Upper lobe of left lung (tissue), 4 donors: Measurements from ENCODE around the gene LMTK2.

Source experiments
- EP300 ChIP-seq, 4 donors: sonication (generic); formaldehyde crosslinking; IDR thresholded peaks; one replicate each; pipeline ENCODE4 v1.5.1; 2017; ENCODE audit warnings: antibody characterized with exemption in 4 of 4, control low read depth in 2 of 4
- POLR2A ChIP-seq, 4 donors: fragments of 450-650 bp; IDR thresholded peaks; one replicate each; pipeline ENCODE4 v1.5.1; 2016 to 2017; ENCODE audit warnings: antibody characterized with exemption in 4 of 4, mild to moderate bottlenecking in 2 of 4
- TF ChIP-seq, protein P1 (sequence below), 6 experiments: fragments of 450-650 bp in 4 of 6; fragments of 200-600 bp in 2 of 6; sonication (generic) in 2 of 6; IDR thresholded peaks; one replicate each; pipeline ENCODE4 v1.5.1; 2016 to 2019; ENCODE audit warnings: antibody characterized with exemption in 6 of 6

DNA sequence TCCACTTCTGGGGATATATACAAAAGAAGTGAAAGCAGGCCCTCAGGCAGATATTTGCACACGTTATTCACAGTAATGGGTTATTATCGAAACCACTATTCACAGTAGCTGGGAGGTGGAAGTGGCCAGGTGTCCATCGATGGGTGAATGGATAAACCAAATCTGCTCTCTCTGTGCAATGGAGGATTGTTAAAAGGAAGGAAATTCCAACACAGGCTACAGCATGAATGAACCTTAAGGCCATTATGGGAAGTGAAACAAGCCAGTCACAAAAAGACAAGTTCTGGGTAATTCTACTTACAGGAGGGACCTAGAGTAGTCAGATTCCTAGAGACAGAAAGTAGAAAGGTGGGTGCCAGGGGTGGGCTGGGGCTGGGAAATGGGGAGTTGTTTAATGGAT lies 56.1 kb downstream of the LMTK2 start:
- TF ChIP-seq EP300 (IDR thresholded peaks at IDR 0.05) (no peak), POLR2A (IDR thresholded peaks at IDR 0.05) (no peak)
- TF ChIP-seq, protein P1, sequence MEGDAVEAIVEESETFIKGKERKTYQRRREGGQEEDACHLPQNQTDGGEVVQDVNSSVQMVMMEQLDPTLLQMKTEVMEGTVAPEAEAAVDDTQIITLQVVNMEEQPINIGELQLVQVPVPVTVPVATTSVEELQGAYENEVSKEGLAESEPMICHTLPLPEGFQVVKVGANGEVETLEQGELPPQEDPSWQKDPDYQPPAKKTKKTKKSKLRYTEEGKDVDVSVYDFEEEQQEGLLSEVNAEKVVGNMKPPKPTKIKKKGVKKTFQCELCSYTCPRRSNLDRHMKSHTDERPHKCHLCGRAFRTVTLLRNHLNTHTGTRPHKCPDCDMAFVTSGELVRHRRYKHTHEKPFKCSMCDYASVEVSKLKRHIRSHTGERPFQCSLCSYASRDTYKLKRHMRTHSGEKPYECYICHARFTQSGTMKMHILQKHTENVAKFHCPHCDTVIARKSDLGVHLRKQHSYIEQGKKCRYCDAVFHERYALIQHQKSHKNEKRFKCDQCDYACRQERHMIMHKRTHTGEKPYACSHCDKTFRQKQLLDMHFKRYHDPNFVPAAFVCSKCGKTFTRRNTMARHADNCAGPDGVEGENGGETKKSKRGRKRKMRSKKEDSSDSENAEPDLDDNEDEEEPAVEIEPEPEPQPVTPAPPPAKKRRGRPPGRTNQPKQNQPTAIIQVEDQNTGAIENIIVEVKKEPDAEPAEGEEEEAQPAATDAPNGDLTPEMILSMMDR (IDR thresholded peaks at IDR 0.05) = no peak
